A549 (cell line): ENCODE data around the gene ENPP7.

Source experiments
- MYC ChIP-seq: IDR thresholded peaks from 2 replicates; pipeline ENCODE4 v1.6.1; 2012; ENCODE audit warnings: mild to moderate bottlenecking, inconsistent platforms, low read length, improper control_type of control experiment, borderline replicate concordance
- TF ChIP-seq, protein P1 (sequence below): IDR thresholded peaks from 2 replicates; pipeline ENCODE4 v1.6.1; 2012
- TF ChIP-seq, protein P2 (sequence below): fragments of 450-650 bp; IDR thresholded peaks from 2 replicates; pipeline ENCODE4 v1.6.1; 2014; ENCODE audit warnings: antibody characterized with exemption
- TF ChIP-seq, protein P3 (sequence below): fragments of >200 bp; sonication (Bioruptor Twin); formaldehyde crosslinking; IDR thresholded peaks from 3 replicates; pipeline ENCODE4 v1.5.1; 2016

DNA sequence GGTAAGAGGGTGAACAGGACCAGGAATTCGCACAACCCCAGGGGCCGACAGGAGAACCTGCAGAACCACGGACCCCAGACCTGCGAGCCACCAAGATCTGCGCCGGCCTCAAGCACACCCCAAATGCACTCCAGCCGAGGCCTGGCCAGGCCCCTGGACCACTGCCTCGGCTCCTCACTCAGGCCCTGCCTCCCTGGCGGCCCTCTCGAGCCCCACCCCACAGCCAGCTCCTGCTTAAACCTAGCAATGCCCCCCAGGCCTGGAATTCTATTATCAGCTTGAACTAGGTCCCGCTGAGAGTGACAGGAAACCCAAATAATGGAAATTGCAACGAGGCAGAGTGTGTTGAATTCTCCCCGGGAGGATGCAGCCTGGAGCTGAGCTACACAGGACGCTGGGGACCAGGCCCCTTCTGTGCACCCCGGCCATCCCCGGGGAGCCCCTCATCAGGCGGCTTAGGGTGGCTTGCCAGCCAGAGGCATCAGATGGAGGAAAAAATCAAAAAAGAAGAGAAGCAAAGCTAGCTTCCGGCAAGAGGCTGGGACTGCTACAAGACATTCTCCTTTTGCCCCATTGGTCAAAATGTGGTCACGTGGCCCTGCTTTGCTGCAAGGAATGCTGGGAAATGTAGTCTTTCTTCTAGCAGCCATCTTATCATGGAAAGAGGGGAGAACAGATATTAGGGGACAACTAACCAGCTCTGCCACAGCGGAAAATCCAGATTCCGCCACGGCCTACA is 2.4 kb upstream of the ENPP7 start:
- TF ChIP-seq, protein P1, sequence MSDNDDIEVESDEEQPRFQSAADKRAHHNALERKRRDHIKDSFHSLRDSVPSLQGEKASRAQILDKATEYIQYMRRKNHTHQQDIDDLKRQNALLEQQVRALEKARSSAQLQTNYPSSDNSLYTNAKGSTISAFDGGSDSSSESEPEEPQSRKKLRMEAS, result peak; percentile 40; the same call in 1 of the 2 replicates
- TF ChIP-seq, protein P2, sequence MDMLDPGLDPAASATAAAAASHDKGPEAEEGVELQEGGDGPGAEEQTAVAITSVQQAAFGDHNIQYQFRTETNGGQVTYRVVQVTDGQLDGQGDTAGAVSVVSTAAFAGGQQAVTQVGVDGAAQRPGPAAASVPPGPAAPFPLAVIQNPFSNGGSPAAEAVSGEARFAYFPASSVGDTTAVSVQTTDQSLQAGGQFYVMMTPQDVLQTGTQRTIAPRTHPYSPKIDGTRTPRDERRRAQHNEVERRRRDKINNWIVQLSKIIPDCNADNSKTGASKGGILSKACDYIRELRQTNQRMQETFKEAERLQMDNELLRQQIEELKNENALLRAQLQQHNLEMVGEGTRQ, result peak; percentile 96
- no peak for TF ChIP-seq MYC
- TF ChIP-seq, protein P3, sequence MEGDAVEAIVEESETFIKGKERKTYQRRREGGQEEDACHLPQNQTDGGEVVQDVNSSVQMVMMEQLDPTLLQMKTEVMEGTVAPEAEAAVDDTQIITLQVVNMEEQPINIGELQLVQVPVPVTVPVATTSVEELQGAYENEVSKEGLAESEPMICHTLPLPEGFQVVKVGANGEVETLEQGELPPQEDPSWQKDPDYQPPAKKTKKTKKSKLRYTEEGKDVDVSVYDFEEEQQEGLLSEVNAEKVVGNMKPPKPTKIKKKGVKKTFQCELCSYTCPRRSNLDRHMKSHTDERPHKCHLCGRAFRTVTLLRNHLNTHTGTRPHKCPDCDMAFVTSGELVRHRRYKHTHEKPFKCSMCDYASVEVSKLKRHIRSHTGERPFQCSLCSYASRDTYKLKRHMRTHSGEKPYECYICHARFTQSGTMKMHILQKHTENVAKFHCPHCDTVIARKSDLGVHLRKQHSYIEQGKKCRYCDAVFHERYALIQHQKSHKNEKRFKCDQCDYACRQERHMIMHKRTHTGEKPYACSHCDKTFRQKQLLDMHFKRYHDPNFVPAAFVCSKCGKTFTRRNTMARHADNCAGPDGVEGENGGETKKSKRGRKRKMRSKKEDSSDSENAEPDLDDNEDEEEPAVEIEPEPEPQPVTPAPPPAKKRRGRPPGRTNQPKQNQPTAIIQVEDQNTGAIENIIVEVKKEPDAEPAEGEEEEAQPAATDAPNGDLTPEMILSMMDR, result no peak
